Measurements from ENCODE around the gene CBY1. TPM values are rescaled to one million over a fixed set of nuclear protein-coding genes. Genes with fewer than 3 reads are reported as not detected.
A peak's percentile ranks its signal among the peaks of the same experiment; 100 is the strongest.

CBY1 gene
- total RNA-seq, 1 experiment from 2014 or later: 13.2 TPM

DNA sequence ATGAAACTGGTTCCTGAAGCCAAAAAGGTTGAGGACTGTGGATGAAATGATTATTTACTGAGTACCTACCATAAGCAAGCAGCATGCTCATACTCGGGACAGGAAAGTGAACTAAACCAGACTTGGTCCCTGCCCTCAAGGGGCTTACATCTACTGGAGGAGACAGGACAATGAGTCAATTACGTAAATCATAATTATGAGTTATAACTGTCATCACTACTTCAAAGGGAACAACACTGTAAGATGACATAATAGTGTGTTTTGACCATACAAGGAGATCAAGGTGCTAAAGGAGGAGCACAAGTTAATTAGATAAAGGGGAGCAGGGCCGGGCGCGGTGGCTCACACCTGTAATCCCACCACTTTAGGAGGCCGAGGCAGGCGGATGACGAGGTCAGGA, 2.7 kb upstream of the CBY1 start:
- H3K4me3 ChIP-seq (ENCODE audit: low read length): no peak overlapping the region
- H3K27ac ChIP-seq (ENCODE audit: low read length): no peak overlapping the region
- no peaks in the 10 kb centered on the region for H4K20me1 ChIP-seq (ENCODE audit: insufficient read depth, low read depth, low read length)
- peaks cover 13% of the 10 kb centered on the region for H3K4me1 ChIP-seq (ENCODE audit: low read length)
- H3K9me3 ChIP-seq (ENCODE audit: low read length): no peaks in the 10 kb centered on the region
- DNase-seq: no peak
- H3K79me2 ChIP-seq (ENCODE audit: low read length): peaks cover 26% of the 10 kb centered on the region
- no peaks in the 10 kb centered on the region for H3K9me2 ChIP-seq (replicated peaks; ENCODE audit: insufficient read depth, low read length)
- no peaks in the 10 kb centered on the region for H3K27me3 ChIP-seq (ENCODE audit: low read length)
- no peak overlapping the region for H3K4me2 ChIP-seq (ENCODE audit: low read depth, low read length, poor library complexity, severe bottlenecking)
- H3K36me3 ChIP-seq (ENCODE audit: insufficient read depth, low read length): no peaks in the 10 kb centered on the region
- no peak overlapping the region for H3K9ac ChIP-seq (ENCODE audit: low read length)
- no peak overlapping the region for H2AFZ ChIP-seq (ENCODE audit: low read length)

DNA sequence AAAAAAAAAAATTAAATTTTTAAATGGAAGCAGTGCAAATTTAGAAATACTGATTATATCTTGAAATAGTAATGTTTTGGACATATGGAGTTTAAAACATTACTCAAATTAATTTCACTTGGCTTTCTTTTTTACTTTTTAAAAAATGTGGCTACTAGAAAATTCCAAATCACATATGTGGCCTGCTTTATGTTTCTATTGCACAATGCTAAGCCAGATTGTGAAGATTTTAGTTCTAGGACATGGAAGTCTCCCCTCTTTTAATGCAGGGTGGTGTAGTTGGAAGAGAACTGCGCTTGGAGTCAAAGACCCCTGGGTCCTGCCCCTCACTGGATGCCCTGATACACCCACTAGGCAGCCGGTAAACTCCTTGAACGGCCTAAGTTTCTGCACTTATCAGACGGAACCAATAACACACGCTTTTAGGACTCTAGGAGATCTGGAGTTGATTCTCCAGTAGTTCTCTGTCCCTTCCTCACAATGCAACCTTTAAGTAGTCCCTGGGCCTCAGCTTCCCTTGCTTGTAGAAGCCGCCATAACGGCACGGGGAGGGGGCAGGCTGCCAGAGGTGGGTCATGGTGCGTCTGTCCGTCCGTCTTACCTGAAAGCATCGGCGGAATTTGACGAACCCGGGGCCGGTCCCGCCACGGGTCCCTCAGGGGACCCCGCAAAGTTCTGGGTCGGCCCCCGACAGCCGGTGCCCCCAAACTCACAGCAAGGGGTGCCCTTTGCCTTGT, 751 bp upstream of the CBY1 start:
- peak overlapping the region; percentile 83 for H3K4me3 ChIP-seq (ENCODE audit: low read length)
- peak overlapping the region; percentile 94 for H2AFZ ChIP-seq (ENCODE audit: low read length)
- peak; percentile 57 for DNase-seq
- peak overlapping the region; percentile 90 for H3K4me2 ChIP-seq (ENCODE audit: low read depth, low read length, poor library complexity, severe bottlenecking)
- no peaks in the 10 kb centered on the region for H3K9me2 ChIP-seq (replicated peaks; ENCODE audit: insufficient read depth, low read length)
- peak overlapping the region; percentile 91 for H3K9ac ChIP-seq (ENCODE audit: low read length)
- H3K79me2 ChIP-seq (ENCODE audit: low read length): peaks cover 31% of the 10 kb centered on the region
- peak overlapping the region; percentile 79; the same call in 1 of the 2 replicates for H3K27ac ChIP-seq (ENCODE audit: low read length)
- H3K27me3 ChIP-seq (ENCODE audit: low read length): no peaks in the 10 kb centered on the region
- no peaks in the 10 kb centered on the region for H4K20me1 ChIP-seq (ENCODE audit: insufficient read depth, low read depth, low read length)
- H3K4me1 ChIP-seq (ENCODE audit: low read length): peaks cover 13% of the 10 kb centered on the region
- H3K36me3 ChIP-seq (ENCODE audit: insufficient read depth, low read length): no peaks in the 10 kb centered on the region
- no peaks in the 10 kb centered on the region for H3K9me3 ChIP-seq (ENCODE audit: low read length)

DNA sequence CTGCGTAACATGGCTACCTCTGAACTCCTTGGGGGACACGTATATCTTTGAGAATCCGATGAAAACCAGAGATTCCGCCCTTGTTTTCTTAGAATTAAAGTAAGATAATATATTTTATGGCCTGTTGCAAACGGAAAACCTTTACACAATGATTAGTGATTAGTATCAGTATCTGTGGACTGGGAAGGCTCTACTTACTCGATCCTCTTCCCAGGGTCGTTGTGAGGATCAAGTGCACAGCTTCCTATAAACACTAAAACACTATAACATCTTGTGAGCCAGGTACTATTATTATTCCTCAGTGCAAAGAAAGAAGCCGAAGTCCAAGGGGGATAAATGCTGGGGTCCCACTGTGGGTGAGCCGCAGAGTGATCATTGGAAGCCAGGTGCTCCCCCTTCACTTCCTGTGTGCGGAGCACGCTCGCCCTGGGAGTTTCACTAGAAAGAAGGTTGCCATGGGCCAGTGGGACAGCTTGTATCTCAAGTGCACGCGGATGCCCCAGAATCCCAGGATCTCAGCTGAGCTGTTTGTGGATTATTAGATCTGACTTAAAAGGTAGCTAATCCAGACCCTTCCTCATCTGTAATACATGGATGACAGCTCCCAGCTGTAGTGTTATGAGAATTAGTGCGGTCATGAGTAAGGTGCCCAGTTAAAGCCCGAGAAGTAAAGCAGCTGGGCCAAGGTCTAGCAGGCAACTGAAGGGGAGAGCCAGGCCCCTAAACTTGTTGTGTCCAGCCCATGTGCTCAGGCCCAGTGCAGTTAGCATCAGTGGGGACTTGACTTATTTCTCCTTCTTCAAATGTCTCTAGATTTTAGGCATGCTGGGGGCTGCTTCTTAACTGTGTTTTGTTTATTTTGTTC, 839 bp downstream of the CBY1 start:
- peak; percentile 83 for DNase-seq
- H2AFZ ChIP-seq (ENCODE audit: low read length): peak overlapping the region; percentile 94
- peak overlapping the region; percentile 83 for H3K4me3 ChIP-seq (ENCODE audit: low read length)

DNA sequence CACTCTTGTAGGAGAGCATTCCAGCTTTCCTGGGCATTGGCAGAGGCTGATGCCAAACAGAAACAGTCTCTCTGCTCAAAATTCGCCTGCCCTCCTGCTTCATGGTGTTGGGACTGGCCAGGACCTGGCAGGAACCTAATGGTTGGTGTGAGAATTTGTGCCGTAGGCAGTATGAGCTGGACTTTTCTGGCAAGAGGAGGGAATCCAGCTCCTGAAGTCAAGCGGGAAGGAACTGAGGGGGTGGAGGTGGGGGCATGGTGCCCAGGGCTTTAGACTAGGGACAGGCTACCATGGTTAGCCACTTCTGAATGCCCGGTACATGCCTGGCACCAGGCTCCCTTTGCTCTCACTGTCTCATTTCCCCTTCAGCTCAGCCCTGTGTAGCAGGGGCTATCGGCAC, 18.4 kb downstream of the CBY1 start:
- Histone ChIP-seq H3K4me1 (ENCODE audit: low read length) (no peaks in the 10 kb centered on the region), H3K36me3 (ENCODE audit: insufficient read depth, low read length) (peaks cover 13% of the 10 kb centered on the region), H3K4me2 (ENCODE audit: low read depth, low read length, poor library complexity, severe bottlenecking) (no peak overlapping the region), H3K79me2 (ENCODE audit: low read length) (no peaks in the 10 kb centered on the region), H3K4me3 (ENCODE audit: low read length) (no peak overlapping the region), H4K20me1 (ENCODE audit: insufficient read depth, low read depth, low read length) (no peaks in the 10 kb centered on the region), H3K27ac (ENCODE audit: low read length) (no peak overlapping the region), H2AFZ (ENCODE audit: low read length) (no peak overlapping the region), H3K9ac (ENCODE audit: low read length) (no peak overlapping the region), H3K9me3 (ENCODE audit: low read length) (no peaks in the 10 kb centered on the region), H3K27me3 (ENCODE audit: low read length) (no peaks in the 10 kb centered on the region), H3K9me2 (replicated peaks; ENCODE audit: insufficient read depth, low read length) (no peaks in the 10 kb centered on the region)
- no peak for DNase-seq

More for the DNA sequence above, 839 bp downstream of the CBY1 start:
- H3K9me3 ChIP-seq (ENCODE audit: low read length): no peaks in the 10 kb centered on the region
- H3K4me2 ChIP-seq (ENCODE audit: low read depth, low read length, poor library complexity, severe bottlenecking): peak overlapping the region; percentile 90
- H3K9ac ChIP-seq (ENCODE audit: low read length): peak overlapping the region; percentile 91
- peaks cover 35% of the 10 kb centered on the region for H3K79me2 ChIP-seq (ENCODE audit: low read length)
- no peaks in the 10 kb centered on the region for H3K36me3 ChIP-seq (ENCODE audit: insufficient read depth, low read length)
- no peaks in the 10 kb centered on the region for H4K20me1 ChIP-seq (ENCODE audit: insufficient read depth, low read depth, low read length)
- peaks cover 13% of the 10 kb centered on the region for H3K4me1 ChIP-seq (ENCODE audit: low read length)
- H3K27ac ChIP-seq (ENCODE audit: low read length): peak overlapping the region; percentile 79
- no peaks in the 10 kb centered on the region for H3K9me2 ChIP-seq (replicated peaks; ENCODE audit: insufficient read depth, low read length)
- H3K27me3 ChIP-seq (ENCODE audit: low read length): no peaks in the 10 kb centered on the region

DNA sequence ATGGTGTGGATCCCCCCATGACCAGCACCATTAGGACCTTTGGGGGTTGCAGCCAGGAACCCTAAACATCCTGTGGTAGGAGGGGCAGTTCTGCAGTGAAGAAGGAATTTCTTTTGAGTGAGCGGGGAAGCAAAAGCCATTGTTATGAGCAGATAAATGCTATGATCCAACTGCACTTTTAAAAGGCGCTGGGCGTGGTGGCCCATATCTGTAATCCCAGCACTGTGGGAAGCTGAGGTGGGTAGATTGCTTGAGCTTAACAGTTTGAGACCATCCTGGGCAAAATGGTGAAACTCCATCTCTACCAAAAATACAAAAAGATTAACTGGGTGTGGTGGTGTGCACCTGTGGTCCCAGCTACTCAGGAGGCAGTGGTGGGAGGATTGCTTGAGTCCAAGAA, 19.4 kb downstream of the CBY1 start:
- no peaks in the 10 kb centered on the region for H3K9me3 ChIP-seq (ENCODE audit: low read length)
- no peak overlapping the region for H2AFZ ChIP-seq (ENCODE audit: low read length)
- H3K36me3 ChIP-seq (ENCODE audit: insufficient read depth, low read length): peaks cover 8% of the 10 kb centered on the region
- no peaks in the 10 kb centered on the region for H3K27me3 ChIP-seq (ENCODE audit: low read length)
- no peak overlapping the region for H3K4me2 ChIP-seq (ENCODE audit: low read depth, low read length, poor library complexity, severe bottlenecking)
- H3K4me3 ChIP-seq (ENCODE audit: low read length): no peak overlapping the region
- no peak overlapping the region for H3K9ac ChIP-seq (ENCODE audit: low read length)
- peaks cover 5% of the 10 kb centered on the region; the same call in 1 of the 2 replicates for H3K79me2 ChIP-seq (ENCODE audit: low read length)
- no peak overlapping the region for H3K27ac ChIP-seq (ENCODE audit: low read length)
- no peak for DNase-seq
- no peaks in the 10 kb centered on the region for H3K9me2 ChIP-seq (replicated peaks; ENCODE audit: insufficient read depth, low read length)
- H3K4me1 ChIP-seq (ENCODE audit: low read length): peaks cover 2% of the 10 kb centered on the region
- H4K20me1 ChIP-seq (ENCODE audit: insufficient read depth, low read depth, low read length): no peaks in the 10 kb centered on the region

DNA sequence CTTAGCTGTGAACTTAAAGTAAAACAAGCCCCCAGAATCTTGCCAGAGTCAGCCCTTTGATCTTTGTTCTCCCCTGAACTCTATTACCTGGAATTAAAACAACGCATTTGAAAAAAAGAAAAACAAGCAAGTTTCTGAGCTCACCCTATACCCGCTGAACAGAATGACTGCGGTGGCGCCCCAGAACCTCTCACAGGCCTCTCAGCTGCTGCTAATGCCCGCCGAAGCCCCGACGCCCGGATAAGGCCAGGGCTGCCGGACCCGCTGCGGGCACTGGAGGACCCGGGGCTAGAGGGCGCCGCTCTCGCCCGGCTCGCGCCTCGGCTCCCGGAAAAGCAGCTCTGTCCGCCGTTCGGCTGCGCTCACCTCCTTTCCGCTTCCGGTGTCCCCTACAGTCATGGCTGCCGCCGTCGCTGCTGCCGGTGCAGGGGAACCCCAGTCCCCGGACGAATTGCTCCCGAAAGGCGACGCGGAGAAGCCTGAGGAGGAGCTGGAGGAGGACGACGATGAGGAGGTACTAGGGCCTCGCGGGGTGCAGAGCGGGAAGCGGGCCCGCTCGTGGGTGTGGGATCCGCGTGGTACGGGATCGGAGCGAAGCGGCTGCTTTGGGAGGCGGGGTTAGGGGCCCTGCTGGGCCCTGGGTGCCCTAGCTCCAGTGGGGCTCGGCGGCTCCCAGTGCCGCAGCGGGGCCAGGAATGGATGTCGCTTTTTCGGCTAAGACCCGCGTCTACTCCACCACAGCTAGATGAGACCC, 25.3 kb downstream of the CBY1 start, which contains the start of gene TOMM22:
Gene TOMM22 (plus strand): TSS at position 376 of the 754 bp plus-strand sequence. CDS start 22 bp downstream, at position 398.
- Histone ChIP-seq H3K27ac (ENCODE audit: low read length) (peak within 1 kb of the TSS; percentile 28; the same call in 1 of the 2 replicates), H3K4me2 (ENCODE audit: low read depth, low read length, poor library complexity, severe bottlenecking) (peak within 1 kb of the TSS; percentile 90), H3K4me1 (ENCODE audit: low read length) (peaks cover 19% of the 10 kb centered on the region), H3K9me3 (ENCODE audit: low read length) (no peaks in the 10 kb centered on the region), H3K36me3 (ENCODE audit: insufficient read depth, low read length) (peaks cover 33% of the 10 kb centered on the region), H3K4me3 (ENCODE audit: low read length) (peak within 1 kb of the TSS; percentile 99), H4K20me1 (ENCODE audit: insufficient read depth, low read depth, low read length) (peaks cover 13% of the 10 kb centered on the region; the same call in 1 of the 2 replicates), H3K9ac (ENCODE audit: low read length) (peak within 1 kb of the TSS; percentile 92), H3K9me2 (replicated peaks; ENCODE audit: insufficient read depth, low read length) (no peaks in the 10 kb centered on the region), H2AFZ (ENCODE audit: low read length) (peak within 1 kb of the TSS; percentile 91), H3K79me2 (ENCODE audit: low read length) (peaks cover 32% of the 10 kb centered on the region), H3K27me3 (ENCODE audit: low read length) (no peaks in the 10 kb centered on the region)
- DNase-seq: peak; percentile 95

DNA sequence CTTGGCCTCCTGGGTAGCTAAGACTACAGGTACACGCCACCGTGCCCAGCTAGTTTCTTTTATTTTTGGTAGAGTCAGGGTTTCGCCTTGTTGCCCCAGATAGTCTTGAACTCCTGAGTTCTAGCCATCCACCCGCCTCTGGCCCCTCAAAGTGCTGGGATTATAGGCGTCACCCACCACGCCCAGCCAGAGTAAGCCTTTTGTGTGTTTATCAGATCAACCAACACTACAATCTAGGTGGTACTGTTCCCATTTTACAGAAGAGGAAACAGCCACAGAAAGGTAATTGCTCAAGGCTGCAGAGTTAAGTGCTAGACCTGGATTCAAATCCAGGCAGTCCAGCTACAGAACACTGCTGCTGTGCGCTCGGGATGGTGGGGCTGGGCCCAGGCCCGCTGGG, 28.5 kb downstream of the CBY1 start:
- Histone ChIP-seq H3K79me2 (ENCODE audit: low read length) (peaks cover 32% of the 10 kb centered on the region), H2AFZ (ENCODE audit: low read length) (no peak overlapping the region), H3K9ac (ENCODE audit: low read length) (no peak overlapping the region), H3K36me3 (ENCODE audit: insufficient read depth, low read length) (peaks cover 44% of the 10 kb centered on the region), H3K9me3 (ENCODE audit: low read length) (no peaks in the 10 kb centered on the region), H3K9me2 (replicated peaks; ENCODE audit: insufficient read depth, low read length) (no peaks in the 10 kb centered on the region), H3K27ac (ENCODE audit: low read length) (no peak overlapping the region), H3K4me2 (ENCODE audit: low read depth, low read length, poor library complexity, severe bottlenecking) (no peak overlapping the region), H3K4me3 (ENCODE audit: low read length) (no peak overlapping the region), H3K4me1 (ENCODE audit: low read length) (peaks cover 19% of the 10 kb centered on the region), H4K20me1 (ENCODE audit: insufficient read depth, low read depth, low read length) (peaks cover 13% of the 10 kb centered on the region; the same call in 1 of the 2 replicates), H3K27me3 (ENCODE audit: low read length) (no peaks in the 10 kb centered on the region)
- no peak for DNase-seq

Data from Karpas-422 (cell line).